GM19372 (cell line): ENCODE results near the gene WASHC1.
"Not testable (repeated sequence)": the region's sequence is repeated elsewhere in the genome, so short reads cannot be mapped to it uniquely, and the experiment has no call there.

ENCODE experiments used
- ATAC-seq: cut with Tn5 transposase; IDR thresholded peaks from one replicate; pipeline ENCODE4 v1.9.1; 2021; ENCODE audit warnings: mild to moderate bottlenecking, low read depth, moderate library complexity; ENCODE audit not compliant: unreplicated experiment

The WASHC1 gene

GRCh38 chr9:29356-29755 lies at the start of gene WASHC1:
Gene WASHC1, minus strand, starts transcription at chr9:29456. Its CDS starts 4,457 bp downstream, at chr9:24999.
- ATAC-seq: not testable (repeated sequence)

GRCh38 chr9:78333-78732 lies 49.1 kb upstream of the WASHC1 start:
- ATAC-seq: not testable (repeated sequence)

- not testable (repeated sequence) for ATAC-seq
Measured at GRCh38 chr9:76389-76788, 47.1 kb upstream of the WASHC1 start.

- ATAC-seq: not testable (repeated sequence)
Measured at GRCh38 chr9:73900-74525, 44.8 kb upstream of the WASHC1 start.

GRCh38 chr9:73076-73899 lies 44.0 kb upstream of the WASHC1 start:
- not testable (repeated sequence) for ATAC-seq

- ATAC-seq: peak; percentile 84
Measured at GRCh38 chr9:63031-63629, 33.9 kb upstream of the WASHC1 start.

GRCh38 chr9:52678-53077 lies 23.4 kb upstream of the WASHC1 start:
- peak; percentile 81 for ATAC-seq

GRCh38 chr9:48190-48842 lies 19.1 kb upstream of the WASHC1 start:
- not testable (repeated sequence) for ATAC-seq

GRCh38 chr9:46639-47271 lies 17.5 kb upstream of the WASHC1 start:
- ATAC-seq: not testable (repeated sequence)

- not testable (repeated sequence) for ATAC-seq
Measured at GRCh38 chr9:46164-46563, 16.9 kb upstream of the WASHC1 start.

- not testable (repeated sequence) for ATAC-seq
Measured at GRCh38 chr9:45180-45878, 16.1 kb upstream of the WASHC1 start.

- ATAC-seq: not testable (repeated sequence)
Measured at GRCh38 chr9:44416-44815, 15.2 kb upstream of the WASHC1 start.

GRCh38 chr9:43636-44035 lies 14.4 kb upstream of the WASHC1 start:
- ATAC-seq: not testable (repeated sequence)

- ATAC-seq: not testable (repeated sequence)
Measured at GRCh38 chr9:43116-43515, 13.9 kb upstream of the WASHC1 start.

GRCh38 chr9:41819-42218 lies 12.6 kb upstream of the WASHC1 start:
- ATAC-seq: not testable (repeated sequence)

- ATAC-seq: not testable (repeated sequence)
Measured at GRCh38 chr9:41261-41676, 12.0 kb upstream of the WASHC1 start.

GRCh38 chr9:32308-32707 lies 3.1 kb upstream of the WASHC1 start:
- not testable (repeated sequence) for ATAC-seq

- not testable (repeated sequence) for ATAC-seq
Measured at GRCh38 chr9:28775-29174, 481 bp downstream of the WASHC1 start.

- not testable (repeated sequence) for ATAC-seq
Measured at GRCh38 chr9:21621-22020, 7.6 kb downstream of the WASHC1 start.

GRCh38 chr9:16875-17274 lies 12.4 kb downstream of the WASHC1 start:
- ATAC-seq: not testable (repeated sequence)
